MG63 (cell line): Measurements from ENCODE around the gene PLEKHH1. TPM values are rescaled to one million over a fixed set of nuclear protein-coding genes. Genes with fewer than 3 reads are reported as not detected.

Experiments
- DNase-seq: peaks from one replicate; pipeline ENCODE4 v3.0.0-alpha.2; 2020
- H3K27me3 ChIP-seq: fragments of 250-450 bp; sonication (Bioruptor Pico); 2 replicates; pipeline ENCODE4 v1.5.1; 2020; ENCODE audit warnings: mild to moderate bottlenecking, moderate library complexity
- H3K36me3 ChIP-seq: fragments of 250-450 bp; sonication (Bioruptor Pico); 2 replicates; pipeline ENCODE4 v1.5.1; 2020; ENCODE audit warnings: mild to moderate bottlenecking, moderate library complexity
- H3K4me3 ChIP-seq: fragments of 250-450 bp; sonication (Bioruptor Pico); 2 replicates; pipeline ENCODE4 v1.5.1; 2020; ENCODE audit warnings: mild to moderate bottlenecking, moderate library complexity
- H3K9me3 ChIP-seq: fragments of 250-450 bp; sonication (Bioruptor Pico); 2 replicates; pipeline ENCODE4 v1.5.1; 2020; ENCODE audit warnings: mild to moderate bottlenecking, moderate library complexity
- total RNA-seq: library from RNA; depleted of rRNA; stranded (reverse); fragments of >200 nt; shearing (Covaris generic); gene quantifications from 2 replicates; pipeline ENCODE4 v1.2.3, GENCODE V29; 2014; ENCODE audit warnings: low replicate concordance; rRNA removed

PLEKHH1 gene
- 0.07 and 0.47 TPM in 2 replicates for total RNA-seq

DNA sequence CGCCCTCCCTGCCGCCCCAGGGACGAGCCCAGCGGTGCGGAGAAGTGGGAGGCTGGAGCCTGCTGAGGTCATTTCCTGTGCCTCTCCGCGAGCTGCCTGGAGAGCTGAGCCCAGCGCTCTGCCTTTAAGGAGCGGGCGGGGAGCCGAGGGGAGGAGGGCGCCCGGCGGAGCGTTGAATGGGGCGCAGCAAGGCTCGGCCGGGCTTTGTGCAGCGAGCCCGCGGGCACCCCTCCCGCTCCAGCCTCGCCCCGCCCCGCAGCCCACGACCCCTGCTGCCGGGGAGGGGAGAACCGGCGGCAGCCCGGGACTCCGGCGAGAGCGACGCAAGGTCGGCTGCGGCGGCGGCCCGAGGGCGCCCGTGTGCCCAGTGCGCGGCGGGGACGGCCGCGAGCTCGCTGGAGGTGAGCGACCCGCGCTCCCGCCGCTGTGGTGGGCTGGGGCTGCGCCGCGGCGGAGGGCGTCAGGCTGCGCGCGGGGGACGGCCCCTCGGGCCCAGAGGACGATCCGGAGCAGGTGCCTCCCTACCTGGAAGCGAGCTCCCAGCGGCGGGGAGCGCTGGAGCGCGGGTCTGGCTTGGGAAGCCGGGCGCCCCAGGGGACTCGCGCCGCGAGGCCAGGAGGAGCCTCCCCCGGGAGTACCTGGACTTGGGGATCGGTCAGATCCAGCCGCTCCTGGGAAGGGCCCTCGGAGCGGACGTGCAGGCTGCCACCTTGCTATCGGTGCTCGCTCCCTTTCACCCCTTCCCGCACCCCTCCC is at the start of gene PLEKHH1:
PLEKHH1 (plus strand) TSS at position 293 of the 756 bp plus-strand sequence. CDS start 8,578 bp downstream, outside the sequence.
- H3K9me3 ChIP-seq, result no peaks in the 10 kb centered on the region
- H3K27me3 ChIP-seq, result no peaks in the 10 kb centered on the region
- peak within 1 kb of the TSS; percentile 53 for H3K4me3 ChIP-seq
- H3K36me3 ChIP-seq, result no peaks in the 10 kb centered on the region
- DNase-seq, result peak; percentile 78

DNA sequence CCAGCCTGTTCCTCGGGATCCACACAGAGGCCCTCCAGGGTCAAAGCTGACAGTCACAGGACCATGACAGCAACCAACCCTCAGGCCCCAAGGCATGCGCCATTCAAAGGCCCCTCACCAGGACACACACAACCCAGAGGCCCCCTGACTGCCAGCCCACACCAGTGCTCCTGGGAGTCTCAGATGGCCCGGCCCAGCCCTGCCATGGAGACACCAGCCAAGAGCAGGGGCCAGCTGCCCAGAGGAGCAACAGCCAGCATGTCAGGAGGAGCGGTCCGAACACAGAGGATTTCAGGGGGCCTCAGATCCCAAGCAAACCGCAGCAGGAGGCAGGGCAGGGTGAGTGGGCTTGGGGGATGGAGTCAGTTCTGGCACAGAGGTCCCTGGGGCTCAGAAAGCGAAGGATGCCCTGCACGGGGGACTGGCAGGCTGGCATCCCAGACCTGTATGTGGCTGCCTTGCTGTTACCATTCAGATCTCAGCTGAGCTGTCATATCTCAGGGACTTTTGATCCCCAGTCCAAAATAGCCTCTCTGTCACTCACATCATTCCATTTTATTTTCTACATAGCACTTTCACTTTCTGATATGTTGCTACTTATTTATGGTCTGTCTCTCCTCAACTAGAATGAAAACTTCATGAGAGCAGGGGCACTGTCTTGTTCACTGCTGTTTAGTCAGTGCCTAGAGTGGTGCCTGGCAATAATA is 49.4 kb upstream of the PLEKHH1 start:
- no peaks in the 10 kb centered on the region for H3K36me3 ChIP-seq
- H3K27me3 ChIP-seq, result no peaks in the 10 kb centered on the region
- H3K9me3 ChIP-seq, result no peaks in the 10 kb centered on the region
- no peak for DNase-seq
- no peak overlapping the region for H3K4me3 ChIP-seq

DNA sequence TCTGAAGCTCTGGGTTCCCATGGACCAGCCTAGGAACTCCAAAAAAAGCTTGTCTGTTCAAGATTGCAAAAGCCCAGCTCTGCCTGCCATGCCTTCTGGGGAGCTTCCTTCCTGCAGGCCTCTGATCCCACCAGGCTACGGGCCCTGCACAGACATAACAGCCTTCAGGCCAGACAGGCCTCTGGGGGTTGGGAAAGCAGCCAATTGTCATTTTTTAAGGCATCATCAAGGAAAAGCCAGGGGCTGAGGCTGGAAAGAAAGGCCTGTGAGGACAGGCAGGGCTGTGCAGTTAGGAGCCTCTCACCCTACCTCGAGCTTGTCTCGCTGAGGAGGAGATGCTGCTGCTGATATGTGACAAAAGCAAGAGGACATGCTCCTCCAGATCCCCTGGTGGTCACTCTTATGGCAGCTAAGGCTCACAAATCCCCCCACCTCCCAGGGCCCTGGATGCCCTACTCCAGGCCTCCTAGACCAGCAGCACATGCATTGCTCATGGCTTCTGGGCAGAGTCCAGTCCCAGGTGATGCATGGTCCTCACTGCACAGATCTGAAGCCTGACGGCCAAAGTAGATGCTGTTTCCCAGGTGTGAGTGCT is 47.5 kb upstream of the PLEKHH1 start:
- Histone ChIP-seq H3K4me3 (no peak overlapping the region), H3K9me3 (no peaks in the 10 kb centered on the region), H3K27me3 (no peaks in the 10 kb centered on the region), H3K36me3 (no peaks in the 10 kb centered on the region)
- DNase-seq, result no peak

DNA sequence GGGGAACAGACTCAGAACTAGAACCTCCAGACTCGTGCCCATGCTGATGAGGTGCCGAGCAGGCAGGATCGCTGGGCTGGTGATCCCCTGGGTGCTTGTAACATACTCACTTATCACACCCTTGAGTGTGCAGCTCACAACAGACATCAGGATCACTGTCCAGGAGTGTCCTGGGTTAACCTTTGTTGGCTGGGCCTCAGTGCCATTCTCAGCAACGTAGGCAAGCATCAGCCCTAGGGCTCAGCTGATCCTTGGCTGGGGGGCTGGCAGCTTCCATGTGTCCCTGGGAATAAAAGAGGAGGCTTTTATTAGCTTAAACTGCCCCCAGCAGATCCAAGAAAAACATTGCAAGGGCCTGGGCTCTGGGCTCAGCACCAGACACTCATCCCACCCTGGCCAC is 46.2 kb upstream of the PLEKHH1 start:
- no peak overlapping the region for H3K4me3 ChIP-seq
- no peaks in the 10 kb centered on the region for H3K27me3 ChIP-seq
- no peaks in the 10 kb centered on the region for H3K9me3 ChIP-seq
- no peaks in the 10 kb centered on the region for H3K36me3 ChIP-seq
- DNase-seq, result no peak

DNA sequence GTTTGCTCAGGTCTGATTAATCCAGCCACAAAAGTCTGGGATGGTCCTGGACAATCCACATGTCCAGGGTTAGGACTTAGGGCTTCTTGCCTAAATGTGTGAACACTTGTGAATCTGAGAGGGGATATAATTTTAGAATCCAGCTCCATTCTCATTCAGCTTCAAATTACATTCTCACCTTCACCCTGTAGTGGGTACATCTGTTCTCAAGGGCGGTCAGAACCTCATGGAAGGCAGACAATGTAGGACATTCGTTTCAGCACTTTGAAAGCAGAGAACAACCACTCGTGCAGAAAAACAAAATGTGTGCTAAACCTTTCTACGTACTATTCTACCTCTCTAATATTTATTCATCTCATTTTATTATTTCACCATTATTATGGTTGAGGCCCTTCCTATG is 45.8 kb upstream of the PLEKHH1 start:
- no peaks in the 10 kb centered on the region for H3K36me3 ChIP-seq
- H3K27me3 ChIP-seq, result no peaks in the 10 kb centered on the region
- DNase-seq, result no peak
- H3K4me3 ChIP-seq, result no peak overlapping the region
- H3K9me3 ChIP-seq, result no peaks in the 10 kb centered on the region

DNA sequence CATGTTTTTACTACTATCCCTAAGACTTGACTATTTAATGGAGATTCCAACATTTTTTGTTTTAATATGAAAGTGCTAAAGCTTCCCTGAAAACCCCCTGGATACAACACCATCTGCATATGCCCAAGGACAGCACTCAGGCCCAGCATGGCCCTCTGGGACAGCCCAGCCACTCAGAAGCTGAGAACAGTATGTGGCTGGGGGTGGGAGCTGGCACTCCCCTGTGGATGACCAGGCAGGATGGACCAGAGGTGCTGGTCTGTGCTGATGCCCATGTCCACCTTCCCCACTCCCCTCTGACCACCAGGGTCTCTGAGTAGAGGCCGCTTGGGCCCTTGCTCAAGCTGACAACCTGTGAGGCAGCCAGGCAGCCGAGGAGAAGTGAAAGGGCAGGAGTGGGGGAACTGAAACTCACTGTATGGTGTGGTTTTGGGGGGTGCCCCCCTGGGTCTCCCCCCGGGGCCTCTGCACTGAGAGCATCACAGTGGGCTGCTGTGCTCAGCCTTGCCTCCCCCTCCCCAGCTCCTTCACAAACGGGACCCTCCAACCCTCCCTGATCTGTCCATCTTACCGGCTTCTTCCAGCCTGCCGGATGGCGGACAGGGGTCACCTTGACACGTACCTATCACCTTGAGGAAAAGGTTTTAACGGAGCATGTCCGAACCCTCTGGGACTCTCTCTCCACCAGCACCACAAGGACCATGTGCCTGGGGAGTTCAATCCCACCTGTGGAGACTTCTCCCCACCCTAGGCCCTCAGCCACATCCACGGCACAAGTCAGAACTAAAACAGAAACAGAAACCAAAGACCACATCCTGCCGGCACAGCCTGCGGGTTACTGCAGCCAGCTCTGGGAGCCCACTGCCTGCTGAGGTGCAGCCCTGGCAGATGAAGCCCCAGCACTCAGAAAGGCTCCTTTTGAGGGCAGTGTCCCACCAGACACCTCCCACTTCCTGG is 44.9 kb upstream of the PLEKHH1 start, which contains the start of gene TMEM229B:
TMEM229B (minus strand) TSS at position 785 of the 957 bp plus-strand sequence. CDS start 14,798 bp downstream, outside the sequence.
- H3K9me3 ChIP-seq, result no peaks in the 10 kb centered on the region
- H3K27me3 ChIP-seq, result no peaks in the 10 kb centered on the region
- DNase-seq, result peak; percentile 40
- H3K36me3 ChIP-seq, result no peaks in the 10 kb centered on the region
- H3K4me3 ChIP-seq, result no peak within 1 kb of the TSS

DNA sequence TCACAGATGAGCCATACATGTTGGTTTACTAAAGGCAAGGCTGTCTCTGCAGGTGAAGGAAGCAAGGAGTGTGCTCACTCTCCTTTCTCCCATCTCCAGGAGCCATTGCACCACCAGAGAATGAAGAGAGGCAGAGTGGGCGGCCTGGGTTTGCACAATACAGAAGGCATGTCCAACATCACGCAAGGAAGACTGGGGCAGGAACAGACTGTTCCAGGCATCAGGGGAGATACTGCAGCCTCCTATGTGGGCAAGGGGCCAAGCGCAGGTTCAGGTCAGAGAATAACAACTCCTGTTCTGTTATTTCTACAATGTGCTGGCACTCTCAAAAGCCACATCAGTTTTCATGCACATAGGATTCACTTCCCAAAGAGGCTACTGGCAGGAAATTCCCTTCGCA is 42.9 kb upstream of the PLEKHH1 start:
- Histone ChIP-seq H3K4me3 (no peak overlapping the region), H3K36me3 (no peaks in the 10 kb centered on the region), H3K27me3 (no peaks in the 10 kb centered on the region), H3K9me3 (no peaks in the 10 kb centered on the region)
- DNase-seq, result no peak

DNA sequence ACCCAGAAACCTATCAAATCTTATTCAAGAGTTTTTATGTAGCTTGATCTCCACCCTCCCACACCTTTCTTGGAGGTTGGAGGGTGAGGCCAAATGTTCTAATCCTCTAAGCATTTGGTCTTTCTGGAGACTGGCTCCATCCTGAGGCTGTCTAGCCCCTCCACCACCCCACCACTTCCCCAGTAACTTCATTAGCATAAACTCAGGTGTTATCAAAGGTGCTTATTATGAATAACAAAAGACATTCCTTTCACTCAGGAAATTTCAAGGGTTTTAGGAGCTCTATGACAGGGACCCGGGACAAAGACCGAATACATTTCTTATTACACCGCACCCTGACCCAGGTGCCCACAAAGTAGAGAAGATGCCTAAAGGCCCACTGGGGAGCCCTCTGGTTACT is 41.8 kb upstream of the PLEKHH1 start:
- Histone ChIP-seq H3K4me3 (no peak overlapping the region), H3K9me3 (no peaks in the 10 kb centered on the region), H3K27me3 (no peaks in the 10 kb centered on the region), H3K36me3 (no peaks in the 10 kb centered on the region)
- DNase-seq, result no peak

DNA sequence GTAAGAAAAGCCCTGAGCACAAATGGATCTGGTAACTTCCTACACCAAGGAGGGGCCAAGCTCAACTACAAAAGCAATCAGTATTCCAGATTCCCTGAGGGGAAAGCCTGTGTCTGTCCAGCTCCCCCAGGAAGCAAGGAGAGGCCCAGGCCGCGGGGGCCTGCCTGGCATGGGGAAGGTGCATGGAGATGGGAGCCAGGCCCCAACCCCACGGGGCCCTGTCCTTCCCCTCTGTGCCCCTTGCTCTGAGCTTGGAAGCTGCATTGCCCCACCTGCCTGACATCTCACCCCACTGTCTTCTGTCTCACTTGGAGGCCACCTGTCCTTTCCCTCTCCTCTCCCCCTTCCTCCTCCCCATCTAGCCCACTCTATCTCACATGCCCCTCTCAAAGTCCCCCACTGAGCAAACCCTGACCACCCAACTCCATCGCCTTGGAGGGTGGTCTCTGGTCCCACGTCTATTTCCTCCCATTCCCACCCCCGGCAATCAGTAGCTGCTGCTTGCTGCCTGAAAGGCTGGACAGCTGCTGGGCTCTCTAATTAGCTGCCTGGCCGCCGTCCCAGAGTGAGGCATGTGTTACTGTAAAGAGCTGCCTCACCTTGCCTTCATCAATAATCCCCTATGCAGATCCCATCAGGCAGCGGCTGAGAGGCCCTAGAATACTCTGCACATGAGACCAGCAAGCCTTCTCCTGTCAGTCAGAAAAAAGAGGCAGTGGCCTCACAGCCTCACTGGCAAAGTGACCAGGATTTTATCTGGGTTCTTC is 41.2 kb upstream of the PLEKHH1 start:
- no peaks in the 10 kb centered on the region for H3K27me3 ChIP-seq
- no peak overlapping the region for H3K4me3 ChIP-seq
- no peaks in the 10 kb centered on the region for H3K36me3 ChIP-seq
- no peaks in the 10 kb centered on the region for H3K9me3 ChIP-seq
- no peak for DNase-seq

DNA sequence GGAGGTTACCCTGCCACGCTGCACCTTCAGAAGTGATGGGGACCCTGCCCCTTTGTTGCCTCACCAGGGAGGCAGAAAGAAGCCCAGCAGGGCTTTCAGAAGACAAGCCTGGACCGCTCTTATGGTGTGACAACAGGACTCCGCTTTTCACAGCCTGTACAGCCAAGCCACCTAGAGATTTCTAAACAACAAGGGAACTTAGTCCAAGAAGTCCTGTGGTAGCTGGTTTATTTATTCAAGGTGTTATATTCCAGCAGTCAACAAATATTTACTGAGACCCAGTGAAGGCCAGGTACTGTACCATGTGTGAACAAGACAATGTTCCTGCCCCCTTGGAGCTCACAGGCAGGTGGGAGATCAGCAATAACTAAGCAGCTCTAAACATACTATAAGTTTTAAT is 40.6 kb upstream of the PLEKHH1 start:
- Histone ChIP-seq H3K4me3 (no peak overlapping the region), H3K9me3 (no peaks in the 10 kb centered on the region), H3K27me3 (no peaks in the 10 kb centered on the region), H3K36me3 (no peaks in the 10 kb centered on the region)
- DNase-seq, result no peak

DNA sequence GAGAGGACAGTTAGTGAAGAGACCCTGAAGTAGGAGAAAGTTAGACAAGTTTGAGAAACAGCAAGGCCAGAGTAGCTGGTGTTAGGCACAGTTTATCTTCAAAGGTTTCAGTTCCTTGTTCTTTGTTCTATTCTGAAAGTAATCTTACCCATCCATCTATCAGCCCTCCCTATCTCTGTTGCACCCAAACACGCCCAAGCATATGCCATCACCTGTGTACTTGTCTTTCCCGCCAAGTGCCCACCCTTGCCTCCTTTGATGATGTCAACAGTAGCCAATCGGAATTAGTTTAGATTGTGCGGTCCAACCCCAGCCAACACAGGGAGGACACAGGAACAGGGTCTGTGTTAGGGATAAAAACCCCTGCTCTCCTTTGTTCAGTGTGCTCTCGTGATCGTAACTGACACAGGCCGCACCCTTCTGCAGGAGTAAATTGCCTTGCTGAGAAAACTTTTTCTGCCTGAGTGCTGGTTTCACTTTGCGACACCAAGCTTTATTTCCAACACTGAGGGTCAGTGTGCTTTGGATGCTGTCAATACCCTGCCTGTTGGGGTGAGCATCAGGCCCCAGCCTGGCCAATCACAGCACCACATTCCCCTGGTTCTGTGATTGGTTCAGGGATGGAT is 39.9 kb upstream of the PLEKHH1 start:
- no peak overlapping the region for H3K4me3 ChIP-seq
- H3K27me3 ChIP-seq, result no peaks in the 10 kb centered on the region
- H3K36me3 ChIP-seq, result no peaks in the 10 kb centered on the region
- no peak for DNase-seq
- no peaks in the 10 kb centered on the region for H3K9me3 ChIP-seq

DNA sequence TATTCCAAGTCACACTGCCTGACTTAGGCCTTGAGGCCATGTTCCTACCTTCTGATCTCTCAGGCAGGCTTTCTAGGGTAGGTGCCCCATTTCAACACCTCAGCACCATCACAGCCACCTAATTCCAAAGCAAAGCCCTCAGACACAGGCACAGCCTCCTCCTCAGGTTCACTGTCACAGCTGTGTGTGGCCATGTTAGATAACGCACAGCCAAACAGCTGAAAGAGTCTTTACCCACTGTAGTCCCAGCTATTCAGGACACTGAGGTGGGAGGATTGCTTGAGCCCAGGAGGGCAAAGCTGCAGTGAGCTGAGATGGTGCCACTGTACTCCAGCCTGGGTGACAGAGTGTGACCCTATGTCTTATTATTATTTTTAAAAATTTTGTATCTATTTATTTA is 37.3 kb upstream of the PLEKHH1 start:
- H3K36me3 ChIP-seq, result no peaks in the 10 kb centered on the region
- no peak for DNase-seq
- no peaks in the 10 kb centered on the region for H3K9me3 ChIP-seq
- no peak overlapping the region for H3K4me3 ChIP-seq
- H3K27me3 ChIP-seq, result no peaks in the 10 kb centered on the region

DNA sequence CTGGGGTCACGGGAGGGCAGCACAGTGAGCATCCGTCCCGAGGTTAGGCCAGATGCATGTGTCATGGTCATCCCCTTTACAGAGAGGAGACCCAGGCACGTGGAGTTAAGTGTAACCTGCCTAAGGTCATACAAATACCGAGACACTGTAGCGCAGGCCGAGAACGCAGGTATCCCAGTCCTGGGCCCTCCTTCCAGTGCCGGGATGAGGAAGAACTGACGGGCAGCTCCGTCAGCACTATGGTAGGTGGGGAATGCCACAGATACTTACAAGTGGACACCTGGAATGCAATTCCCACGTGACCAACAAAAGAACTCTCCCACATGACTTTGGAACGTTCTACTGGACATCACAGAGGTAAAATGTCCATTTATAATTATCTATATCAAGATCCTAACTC is 35.9 kb upstream of the PLEKHH1 start:
- Histone ChIP-seq H3K36me3 (no peaks in the 10 kb centered on the region), H3K9me3 (no peaks in the 10 kb centered on the region), H3K27me3 (no peaks in the 10 kb centered on the region), H3K4me3 (no peak overlapping the region)
- DNase-seq, result no peak

DNA sequence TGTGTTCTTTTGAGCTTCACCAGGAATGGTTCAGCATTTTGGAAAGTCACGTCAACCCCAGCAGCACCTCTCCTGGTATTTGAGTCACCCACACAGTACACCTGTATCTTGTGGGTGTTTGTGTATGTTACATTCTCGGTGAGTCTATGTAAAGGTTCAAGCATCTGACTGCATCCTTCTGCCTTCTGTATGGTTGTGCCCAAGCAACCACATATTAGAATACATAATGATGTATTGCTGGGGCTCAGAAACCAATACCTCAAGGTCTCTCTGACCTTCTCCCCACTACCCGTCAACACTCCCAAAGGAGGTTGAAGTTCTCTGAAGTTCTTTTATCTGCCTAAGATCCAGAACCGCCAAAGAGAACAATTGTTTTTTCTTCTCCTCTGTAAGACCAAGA is 35.4 kb upstream of the PLEKHH1 start:
- Histone ChIP-seq H3K27me3 (no peaks in the 10 kb centered on the region), H3K9me3 (no peaks in the 10 kb centered on the region), H3K36me3 (no peaks in the 10 kb centered on the region), H3K4me3 (no peak overlapping the region)
- no peak for DNase-seq

DNA sequence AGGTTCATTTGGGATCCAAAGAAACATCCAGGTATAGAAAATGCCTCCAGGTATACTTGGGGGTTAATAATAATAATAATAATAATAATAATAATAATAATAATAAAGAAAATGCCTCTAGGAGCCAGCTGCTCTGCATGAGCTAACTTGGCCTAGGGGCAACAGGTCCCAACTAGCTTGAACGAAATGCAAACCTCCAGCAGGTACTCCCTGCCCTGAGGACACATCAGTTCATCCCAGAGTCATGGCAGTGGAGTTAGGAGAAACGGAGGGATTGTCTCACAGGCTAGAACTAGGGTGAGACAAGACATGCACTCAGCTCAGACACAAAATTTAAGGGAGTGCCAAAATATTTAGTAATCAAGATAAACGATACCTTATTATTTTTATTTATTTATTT is 32.1 kb upstream of the PLEKHH1 start:
- H3K4me3 ChIP-seq, result no peak overlapping the region
- H3K9me3 ChIP-seq, result no peaks in the 10 kb centered on the region
- H3K27me3 ChIP-seq, result no peaks in the 10 kb centered on the region
- DNase-seq, result no peak
- H3K36me3 ChIP-seq, result no peaks in the 10 kb centered on the region
